GM19328 (cell line): Measurements from ENCODE around the gene CRHR2.

Experiments used
- ATAC-seq: cut with Tn5 transposase; IDR thresholded peaks from one replicate; pipeline ENCODE4 v1.9.1; 2021; ENCODE audit warnings: mild to moderate bottlenecking, moderate library complexity; ENCODE audit not compliant: unreplicated experiment

The CRHR2 gene

DNA sequence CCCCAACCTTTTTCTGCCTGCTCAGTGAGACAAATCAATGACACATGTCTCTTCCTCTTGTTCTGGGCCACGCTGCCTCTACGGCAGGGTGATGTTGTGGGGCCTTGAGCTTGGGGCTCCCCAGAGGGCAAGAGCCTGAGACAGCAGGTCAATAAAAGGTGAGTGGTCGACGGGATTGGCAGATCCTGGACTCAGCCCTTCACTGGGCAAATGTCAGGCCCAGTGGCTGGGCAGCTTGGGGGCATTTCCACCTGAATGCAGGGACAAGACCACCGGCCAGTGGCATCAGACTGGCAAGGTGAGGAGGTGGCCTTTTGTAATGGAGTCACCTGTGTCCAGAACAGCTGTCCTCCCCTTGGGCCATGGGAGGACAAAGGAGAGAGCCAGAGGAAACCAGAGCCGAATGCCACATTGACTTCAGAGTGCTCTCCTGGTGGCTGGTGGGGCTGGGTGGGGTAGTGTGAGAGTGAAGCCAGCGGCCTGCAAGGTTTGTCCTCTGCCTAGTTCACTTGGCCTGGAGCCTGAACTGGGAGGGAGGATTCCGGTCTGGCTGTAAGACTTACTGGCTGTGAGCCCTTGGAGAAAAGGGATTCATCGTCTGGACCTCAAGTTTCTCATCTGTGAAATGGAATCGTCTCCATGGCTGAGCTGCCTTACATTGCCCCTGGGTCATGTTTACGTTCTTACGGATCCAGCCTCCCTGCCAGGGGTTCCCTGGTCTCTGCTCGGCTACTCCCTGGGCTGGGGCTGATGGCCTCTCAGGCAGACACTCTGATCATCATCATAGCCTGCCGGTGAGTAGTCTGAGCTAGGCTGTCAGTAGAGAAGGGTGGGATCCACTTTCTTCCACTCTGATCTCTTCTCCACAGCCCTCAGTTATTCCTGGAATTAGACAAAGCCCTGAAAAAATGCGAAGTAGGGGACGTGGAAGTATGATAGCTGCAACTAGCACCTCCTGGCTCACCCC is 25.4 kb upstream of the CRHR2 start:
- ATAC-seq = no peak

DNA sequence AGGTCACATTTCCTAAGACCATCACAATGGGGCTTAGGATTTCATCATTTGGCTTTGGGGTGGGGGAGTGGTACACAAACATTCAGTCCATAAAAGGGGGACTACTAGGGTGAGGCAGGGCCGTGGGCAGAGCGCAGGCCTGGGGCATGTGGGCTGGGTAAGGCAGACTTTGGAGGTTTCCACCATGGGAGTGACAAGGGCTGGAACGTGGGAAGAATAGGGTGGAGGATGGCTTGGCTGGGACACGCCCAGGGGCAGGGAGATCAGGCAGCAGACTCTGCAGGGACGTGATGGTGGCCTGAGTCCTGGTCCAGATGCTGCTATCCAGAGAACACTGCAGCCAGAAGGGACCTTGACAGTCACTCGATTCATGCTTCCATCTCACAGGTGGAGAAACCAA is 24.7 kb upstream of the CRHR2 start:
- no peak for ATAC-seq

DNA sequence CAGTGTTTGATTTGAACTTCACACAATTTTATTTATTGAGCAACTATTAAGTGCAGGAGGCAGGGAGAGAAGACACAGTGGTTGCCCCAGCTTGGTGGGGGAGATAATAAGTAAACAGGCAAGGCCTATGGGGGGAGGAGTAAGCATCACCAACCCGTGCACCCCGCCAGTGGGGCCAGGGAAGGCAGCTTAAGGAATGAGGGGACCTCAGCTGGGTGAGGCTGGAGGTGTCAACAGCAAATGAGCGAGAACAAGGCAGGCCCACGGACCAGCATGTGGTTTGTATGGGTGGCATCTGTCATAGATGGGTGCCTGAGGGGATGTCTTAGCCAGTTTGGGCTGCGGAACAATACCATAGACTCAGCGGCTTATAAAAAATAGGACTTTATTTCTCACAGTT is 24.1 kb upstream of the CRHR2 start:
- no peak for ATAC-seq

DNA sequence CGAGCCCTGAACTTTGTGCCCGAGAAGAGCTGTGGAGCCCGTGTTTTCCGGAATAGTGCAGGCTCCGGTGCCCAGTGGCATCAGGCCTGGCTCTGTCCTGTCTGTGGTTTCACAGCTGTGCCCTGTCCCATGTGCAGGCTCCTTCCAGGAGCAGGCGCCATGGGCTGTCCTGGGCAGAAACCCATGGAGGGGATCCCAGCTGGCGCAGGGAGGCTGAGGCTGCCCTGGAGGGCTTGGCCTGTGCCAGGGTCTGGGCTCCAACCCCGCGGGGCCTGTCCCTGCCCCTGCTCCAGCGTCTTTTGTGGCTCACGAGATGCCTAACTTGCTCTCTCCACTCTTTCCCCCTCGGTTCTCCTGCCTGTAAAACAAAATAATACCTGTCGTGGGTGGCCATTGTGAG is 23.3 kb upstream of the CRHR2 start:
- ATAC-seq = no peak

DNA sequence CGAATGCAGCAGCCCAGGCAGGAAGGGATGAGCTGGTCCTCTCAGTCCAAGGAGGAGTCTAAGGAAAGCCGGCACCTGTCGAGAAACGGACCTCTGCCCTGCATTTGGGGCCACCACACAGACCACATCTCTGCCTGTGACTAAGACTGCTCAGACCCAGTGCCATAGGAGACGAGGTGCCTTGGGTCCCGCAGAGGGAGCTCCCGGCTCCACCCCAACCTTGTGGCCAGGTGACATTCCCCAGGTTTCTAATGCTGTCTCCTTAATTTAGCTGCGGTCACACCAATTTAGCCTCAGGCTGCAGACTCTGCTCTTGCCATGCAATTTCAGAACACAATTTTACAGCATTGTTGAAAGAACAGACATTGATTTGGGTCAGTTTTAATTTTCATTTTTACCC is 22.8 kb upstream of the CRHR2 start:
- ATAC-seq = no peak

DNA sequence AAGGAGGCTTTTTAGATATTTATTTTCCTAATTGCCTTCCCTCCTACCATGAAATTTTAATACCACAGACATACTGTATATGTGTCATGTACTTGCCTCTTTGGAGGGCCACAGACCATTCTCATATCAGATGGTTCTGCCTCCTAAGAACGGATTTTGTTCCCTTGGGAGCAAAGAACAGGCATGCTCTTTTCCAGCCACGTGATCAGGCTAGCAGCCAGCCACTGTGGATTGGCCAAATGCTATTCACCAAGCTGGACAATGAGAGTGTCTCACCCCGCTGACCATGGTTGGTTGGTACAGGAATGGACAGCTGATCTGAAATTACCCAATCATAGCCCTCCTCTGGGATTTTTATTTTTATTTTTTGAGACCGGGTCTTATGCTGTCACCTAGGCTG is 21.5 kb upstream of the CRHR2 start:
- ATAC-seq = no peak

DNA sequence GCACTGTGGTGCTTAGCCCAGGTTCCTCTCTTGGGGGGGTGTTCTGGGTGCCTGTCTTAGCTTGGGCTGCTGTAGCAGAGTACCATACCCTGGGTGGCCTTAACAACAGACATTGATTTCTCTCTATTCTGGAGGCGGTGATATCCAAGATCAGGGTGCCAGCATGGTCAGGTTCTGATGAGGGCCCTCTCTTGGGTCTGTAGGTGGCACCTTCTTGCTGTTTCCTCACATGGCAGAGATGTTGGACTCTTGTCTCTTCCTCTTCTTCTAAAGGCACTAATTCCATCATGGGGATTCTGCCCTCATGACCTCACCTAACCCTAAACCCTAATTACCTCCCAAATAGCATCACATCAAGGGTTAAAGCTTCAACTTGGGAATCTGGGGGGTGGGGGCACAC is 19.9 kb upstream of the CRHR2 start:
- ATAC-seq = no peak

DNA sequence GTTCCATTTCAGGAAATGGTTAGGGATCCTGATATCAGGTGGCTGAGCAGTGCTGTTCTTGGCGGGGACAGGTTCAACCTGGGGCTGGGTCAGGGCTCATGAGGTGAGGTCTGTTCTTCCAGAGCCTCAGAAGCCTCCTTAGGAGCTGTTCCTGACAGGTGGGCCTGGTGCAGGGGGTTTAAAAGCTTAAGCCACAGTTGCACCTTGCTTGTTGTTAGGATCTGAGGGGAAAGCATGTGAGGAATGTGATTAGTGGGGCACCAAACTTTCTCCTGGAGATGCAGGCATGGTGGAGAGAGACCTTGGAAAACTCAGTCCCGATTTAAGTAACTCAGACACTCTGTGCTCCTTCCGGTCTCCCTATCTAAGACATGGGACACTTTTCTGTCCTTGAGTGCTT is 18.7 kb upstream of the CRHR2 start:
- no peak for ATAC-seq

DNA sequence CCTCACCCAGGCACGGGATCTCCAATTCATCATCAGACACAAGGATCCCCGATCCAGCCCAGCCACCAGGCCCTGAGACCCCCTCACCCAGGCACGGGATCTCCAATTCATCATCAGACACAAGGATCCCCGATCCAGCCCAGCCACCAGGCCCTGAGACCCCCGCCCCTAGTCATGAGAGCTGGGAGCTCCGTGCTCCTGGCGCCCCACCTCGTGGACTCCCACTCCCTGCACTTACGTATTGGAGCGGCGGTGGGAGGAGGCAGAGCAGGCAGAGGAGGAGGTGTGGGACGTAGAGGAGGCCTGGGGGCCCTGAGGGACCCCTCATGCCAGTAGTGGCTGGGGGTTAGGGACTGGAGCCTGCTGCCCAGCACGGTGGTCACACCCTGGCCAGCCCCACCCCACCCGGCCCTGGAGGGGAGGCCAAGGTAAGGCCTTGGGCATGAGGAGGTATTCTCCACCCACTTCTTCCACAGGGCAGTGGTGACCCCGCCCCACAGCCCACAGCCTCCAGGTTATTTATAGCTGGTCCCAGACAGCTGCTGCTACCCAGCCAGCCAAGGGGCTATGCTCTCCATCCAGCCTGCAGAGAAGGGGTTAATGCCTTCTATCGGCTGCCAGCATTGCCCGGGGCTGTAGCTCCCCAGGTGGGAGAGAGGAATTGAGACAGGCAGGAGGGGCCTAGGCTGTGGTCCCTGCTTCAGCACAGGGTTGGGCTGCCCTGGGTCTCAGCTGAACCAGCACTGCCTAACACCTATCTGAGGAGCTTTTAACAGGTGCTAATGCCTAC is 17.6 kb upstream of the CRHR2 start:
- ATAC-seq = no peak

DNA sequence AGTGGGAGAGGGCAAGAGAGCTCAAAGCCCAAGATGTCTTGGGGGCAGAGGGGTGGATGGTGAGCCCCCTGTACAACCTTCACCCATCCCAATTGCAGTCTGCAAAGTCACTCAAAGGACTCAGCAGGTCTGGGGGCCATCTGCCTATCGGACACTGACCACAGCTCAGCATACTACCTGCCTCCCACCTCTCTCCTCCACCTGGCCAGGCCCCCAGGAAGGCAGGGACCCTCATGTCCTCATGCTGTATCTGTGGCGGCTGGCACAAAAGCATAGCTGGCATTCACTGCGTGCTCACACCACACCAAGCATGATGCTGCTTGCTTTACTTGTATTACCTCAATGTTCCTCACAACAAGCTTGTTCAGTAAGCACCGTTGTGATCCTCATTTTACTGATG is 16.2 kb upstream of the CRHR2 start:
- no peak for ATAC-seq

DNA sequence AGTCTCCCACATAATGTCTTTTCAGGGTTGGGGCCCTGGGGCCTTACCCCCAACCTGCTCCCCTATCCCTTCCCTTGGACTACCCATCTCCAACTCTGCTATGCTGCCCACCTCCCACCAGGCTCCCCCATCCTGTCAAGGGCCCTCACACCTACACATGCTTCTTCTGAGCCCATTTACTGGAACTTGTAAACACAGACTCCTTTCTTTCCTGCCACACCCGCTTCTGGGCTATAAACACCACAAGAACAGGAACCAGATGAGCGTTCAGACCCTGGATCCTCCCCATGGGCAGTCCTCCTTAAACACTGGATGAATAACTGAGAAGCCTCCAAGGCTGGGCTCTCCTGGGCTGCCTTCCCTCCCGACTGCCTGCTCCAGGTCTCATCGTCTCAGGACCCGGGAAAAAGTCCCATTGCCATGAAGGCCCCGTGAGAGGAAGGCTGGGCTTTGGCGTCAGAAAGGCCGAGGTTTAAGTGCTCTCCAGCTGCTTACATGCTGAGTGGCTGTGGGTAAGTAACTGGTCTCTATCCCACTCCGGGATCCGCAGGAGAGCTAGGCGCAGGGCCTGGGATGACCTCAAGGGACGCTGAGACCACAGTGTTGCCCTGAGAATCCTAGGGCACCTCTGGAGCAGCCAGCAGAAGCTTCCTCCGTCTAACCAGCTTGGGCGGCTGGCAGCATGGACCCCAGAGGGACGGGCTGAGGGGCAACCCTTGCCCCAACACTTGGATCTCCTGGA is 15.6 kb upstream of the CRHR2 start:
- no peak for ATAC-seq

DNA sequence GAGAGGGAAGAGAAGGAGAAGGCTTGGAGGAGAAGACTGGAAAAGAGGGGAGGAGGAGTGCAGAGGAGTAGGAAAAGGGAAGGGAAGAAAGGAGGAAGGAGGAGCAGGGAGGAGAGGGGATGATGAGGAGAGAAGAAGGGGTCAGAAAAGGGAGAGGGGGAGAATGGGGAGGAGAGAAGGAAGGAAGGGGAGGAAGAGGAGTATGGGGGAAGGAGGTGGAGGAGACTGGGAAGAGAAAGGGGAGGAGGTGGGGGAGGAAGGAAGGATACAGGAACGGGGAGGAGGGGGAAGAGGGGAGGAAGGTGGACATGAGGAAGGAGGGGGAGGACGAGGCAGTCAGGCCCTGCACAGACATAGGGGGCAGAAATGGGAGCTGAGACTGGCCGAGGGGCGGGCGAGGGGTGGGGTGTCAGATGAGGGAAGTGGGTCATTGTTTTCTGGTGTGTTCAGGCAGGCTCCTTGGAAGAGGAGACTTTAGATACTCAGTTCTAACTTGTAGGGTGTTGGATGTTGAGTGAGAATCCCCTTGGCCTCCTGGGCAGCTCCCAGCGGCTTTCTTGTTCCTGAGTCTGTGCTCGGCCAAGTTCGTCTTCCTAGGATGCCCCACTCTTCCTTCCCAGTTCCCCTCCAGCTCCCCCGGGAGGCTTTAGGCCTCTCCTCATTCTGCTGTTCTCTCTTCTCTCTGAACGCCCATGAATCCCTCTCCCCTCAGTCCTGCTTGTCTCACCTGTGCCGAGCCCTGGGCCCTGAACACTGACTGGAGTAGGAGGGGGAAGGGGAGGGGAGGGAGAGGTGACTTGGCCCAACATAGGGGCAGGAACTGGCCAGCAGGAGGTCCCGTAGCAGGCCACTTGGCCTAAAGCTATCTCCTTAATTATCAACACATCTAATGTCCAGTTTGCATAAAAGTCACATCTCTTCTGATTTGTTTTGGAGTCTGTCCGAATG is 12.8 kb upstream of the CRHR2 start:
- ATAC-seq = no peak

DNA sequence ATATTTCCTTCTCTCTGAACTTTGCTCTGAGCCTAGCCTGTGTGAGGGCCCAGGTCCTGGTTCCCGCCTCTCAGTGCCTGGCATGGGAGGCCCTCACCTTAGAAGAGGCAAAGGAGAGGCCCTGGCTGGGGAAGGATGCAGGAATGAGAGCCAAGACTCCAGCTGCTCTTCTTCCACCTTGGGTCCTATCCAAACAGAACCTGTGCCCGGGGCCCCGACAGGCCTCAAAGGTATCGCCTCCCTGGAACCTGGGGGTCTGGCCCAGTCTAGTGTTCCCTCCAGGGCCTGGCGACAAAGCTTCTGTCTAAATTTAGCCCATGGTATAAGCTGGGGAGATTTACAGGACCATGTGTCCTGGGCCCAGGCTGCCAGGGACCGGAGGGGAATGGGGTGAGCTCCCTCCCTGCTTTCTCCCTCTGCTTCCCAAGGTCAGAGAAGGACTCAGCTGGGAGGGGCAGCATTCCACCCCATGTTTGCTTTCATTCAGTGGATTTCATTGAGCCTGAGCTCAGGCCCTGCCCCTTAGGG is 12.0 kb upstream of the CRHR2 start:
- ATAC-seq = no peak

DNA sequence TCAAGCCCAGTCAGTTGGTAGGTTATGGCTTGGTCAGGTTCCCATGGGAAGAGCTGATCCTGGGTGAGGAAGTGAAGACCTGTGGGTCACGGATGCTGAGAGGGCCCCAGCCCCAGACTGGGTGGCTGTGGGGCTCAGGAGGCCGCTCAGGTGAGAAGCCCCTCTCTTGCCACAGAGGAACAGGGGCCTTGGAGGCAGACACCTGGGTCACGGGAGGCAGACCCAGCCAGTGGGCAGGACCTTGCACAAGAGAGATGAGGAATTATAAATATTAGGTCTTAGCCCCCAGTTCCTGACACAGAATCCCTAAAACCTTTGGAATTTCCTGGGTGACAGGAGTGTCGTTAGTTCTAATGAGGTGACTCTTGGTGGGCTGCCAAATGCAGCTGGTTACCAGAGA is 10.6 kb upstream of the CRHR2 start:
- no peak for ATAC-seq

DNA sequence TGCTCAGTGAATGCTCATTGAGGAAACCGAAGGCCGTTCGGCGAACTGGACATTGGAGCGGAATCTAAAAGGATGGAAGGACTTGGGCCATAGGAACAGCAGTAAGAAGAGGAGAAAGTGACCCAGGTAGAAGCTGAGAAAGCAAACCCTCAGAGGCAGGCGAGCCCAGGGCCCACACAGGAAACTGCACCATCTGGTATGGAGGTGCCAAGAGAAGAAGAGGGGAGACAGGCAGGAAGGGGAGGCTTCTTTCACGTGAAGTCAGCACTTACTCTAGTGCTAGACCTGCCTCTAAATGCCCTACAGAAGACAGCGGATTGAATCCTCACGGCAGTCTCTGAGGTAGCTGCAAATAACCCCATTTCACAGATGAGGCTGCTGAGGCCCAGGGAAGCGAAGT is 10.2 kb upstream of the CRHR2 start:
- ATAC-seq = no peak

DNA sequence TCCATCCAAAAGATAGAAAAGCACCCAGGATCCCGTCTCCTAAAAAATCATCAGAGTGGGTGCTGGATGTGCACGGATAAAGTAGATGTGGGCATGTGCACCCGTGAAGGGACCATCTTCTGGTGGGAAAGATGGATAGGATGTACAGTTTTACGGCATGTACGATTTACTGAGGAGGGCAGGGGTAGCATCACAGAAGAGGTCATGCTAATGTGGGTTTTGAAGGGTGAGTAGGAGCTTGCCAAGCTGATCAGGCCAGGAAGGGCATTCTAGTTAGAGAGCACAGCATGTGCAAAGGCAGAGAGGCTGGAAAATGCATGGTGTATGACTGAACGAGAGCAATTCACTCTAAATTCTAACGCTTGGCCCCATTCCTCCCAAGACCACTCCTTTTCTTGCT is 7.8 kb upstream of the CRHR2 start:
- ATAC-seq = no peak

DNA sequence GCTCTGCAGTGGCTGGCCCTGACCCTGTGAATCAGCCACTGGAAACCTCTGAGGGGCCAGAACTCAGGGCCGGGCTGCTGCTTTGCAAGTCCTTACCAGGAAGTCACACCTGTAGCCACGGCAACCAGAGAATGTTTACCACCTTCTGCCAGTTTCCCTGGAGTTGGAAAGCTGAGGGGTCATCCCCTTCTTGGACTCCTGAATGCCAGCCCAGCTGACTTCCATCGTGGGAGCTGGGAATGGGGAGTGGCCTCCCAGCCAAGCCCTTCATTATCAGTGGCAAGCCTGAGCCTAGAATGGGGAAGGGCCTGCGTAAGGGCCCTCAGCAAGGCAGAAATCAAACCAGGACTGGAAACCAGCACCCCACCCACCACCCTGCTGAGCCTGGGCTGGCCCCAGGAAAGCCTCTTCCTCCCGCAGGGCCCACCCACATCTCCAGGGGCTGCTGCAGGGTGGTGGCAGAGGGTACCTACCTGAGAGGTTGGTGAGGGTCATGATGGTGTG is 6.5 kb upstream of the CRHR2 start:
- ATAC-seq = no peak

DNA sequence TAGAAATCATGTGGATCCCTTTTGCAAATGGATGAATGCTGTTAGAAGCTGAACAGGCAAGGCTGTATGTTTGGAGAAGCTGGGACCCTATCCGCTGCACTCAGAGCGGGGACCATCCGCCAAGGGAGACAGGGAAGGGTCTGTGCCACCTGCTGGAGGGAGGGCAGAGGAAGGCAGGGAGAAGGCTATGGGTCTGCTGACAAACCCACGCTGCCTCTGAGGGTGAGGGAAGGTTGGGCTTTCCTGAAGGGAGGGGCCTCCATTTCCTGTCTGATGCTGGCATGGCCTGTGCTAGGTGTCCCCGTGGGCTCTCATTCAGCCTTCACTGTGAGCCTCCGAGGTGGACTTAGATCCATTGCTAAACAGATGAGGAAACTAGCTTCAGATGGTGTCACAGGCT is 5.3 kb upstream of the CRHR2 start:
- ATAC-seq = no peak

DNA sequence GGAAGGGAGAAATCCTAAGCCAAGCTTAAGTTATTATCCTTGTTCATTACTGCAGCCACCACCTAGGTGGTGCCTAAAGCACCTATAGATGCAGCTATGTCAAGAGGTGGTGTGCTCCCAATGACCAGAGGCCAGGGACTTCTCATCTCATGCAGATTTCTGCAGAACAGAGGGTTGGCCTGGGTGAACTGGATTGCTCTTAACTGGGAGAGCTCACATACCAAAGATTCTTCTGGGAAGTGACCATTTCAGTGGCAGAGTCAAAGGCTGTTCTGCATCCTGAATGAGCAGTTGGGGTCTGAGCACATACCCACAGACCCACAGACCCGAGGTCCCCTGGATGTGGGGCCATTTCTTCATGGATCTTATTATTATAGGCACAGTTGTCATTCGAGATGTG is 2.1 kb upstream of the CRHR2 start:
- ATAC-seq = no peak

DNA sequence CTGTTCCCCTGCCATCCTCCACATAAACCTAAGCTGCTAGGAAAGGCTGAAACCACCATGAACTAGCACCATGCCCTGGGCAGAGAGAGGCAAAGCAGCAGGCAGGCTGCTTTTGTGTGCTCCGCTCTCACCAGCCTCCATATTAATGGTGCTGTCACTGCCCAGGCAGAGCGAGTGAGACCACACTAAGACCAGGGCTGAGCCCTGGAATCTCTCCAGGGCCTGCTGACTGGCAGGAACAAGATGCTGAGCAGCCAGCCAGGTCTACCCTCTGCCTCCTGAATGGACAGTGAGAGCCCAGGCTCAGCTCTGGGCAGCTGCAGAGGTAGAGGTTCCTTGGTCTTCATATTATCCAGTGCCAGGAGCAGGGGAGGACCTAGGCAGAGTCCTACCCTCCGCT is 1.6 kb upstream of the CRHR2 start:
- ATAC-seq = no peak
